HG02943 (cell line): Measurements from ENCODE around the gene MKI67.
"Not testable (repeated sequence)": the region's sequence is repeated elsewhere in the genome, so short reads cannot be mapped to it uniquely, and the experiment has no call there.

Experiments used
- ATAC-seq: cut with Tn5 transposase; IDR thresholded peaks from one replicate; pipeline ENCODE4 v1.9.1; 2021; ENCODE audit warnings: mild to moderate bottlenecking, low read depth, moderate library complexity; ENCODE audit not compliant: unreplicated experiment

Gene MKI67

DNA sequence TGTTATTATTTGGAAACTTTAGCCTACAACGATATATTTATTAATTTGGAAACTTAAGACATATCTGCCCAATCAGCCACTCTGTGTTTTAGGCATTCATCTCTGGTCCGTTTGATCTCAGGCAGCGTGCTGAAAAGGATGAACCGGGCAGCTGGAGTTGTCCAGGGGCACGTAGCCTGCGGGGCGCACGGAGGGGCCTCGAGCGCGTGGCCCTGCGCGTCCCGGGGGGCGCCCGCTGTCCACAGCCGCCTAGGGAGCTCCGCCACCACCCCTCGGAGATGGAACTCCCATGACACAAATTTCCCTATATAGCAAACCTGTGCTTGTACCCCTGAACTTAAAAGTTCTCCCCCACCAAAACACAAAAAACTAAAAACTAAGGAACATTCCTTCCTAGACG, 24.3 kb upstream of the MKI67 start:
- no peak for ATAC-seq

DNA sequence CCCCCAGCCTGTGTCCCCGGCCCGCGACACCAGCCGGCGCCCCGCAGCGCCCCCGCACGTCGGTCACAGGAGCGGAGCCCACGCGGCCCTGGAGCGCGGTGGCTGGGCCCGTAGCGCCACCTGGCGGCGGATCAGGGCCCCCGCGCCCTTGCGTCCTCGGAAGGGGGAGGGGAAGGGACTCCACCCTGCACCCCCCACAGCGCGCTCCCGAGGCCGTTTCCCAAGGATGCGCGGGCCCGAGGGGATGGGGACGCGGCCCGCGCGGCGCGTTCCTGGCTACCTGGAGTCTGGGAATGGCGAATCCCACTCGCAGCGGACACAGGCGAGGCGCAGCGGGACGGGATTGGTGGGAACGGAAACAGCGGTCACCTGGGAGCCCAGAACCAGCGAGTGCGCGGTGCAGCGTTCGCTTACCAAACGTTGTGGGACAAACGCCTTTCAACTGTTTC, 23.8 kb upstream of the MKI67 start:
- ATAC-seq = peak; percentile 91

DNA sequence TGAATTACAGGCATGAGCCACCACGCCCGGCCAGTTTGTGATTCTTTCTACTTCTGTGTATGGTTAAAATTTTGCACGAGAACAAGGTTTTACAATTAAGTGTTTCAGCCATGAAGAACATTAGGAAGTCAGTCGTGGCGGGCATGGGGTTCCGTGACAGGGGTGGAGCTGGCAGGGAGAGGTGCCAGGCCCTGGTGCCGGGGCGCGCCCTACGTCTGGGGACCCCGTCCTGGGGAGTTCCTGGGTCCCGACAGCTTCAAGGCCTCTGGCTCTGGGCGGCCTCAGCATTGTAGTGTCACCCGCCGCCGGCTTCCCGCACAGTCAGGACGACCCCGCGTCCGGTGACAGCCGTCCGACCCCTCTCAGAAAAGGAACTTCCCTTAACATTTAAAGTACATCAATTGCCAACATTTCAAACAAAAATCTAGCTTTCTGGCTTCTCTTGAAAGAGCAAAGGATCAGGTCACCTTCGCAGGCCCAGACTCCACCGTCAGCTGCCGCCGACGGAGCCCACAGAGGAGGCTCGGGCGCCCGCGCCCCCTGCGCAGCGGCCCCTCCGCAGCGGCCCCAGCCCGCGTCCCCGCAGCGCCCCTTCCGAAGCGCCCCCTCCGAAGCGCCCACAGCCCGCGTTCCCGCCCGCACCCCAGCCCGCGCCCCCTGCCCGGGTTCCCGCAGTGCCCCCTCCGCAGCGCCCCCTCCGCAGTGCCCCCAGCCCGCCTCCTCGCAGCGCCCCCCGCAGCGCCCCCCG, 23.2 kb upstream of the MKI67 start:
- no peak for ATAC-seq

DNA sequence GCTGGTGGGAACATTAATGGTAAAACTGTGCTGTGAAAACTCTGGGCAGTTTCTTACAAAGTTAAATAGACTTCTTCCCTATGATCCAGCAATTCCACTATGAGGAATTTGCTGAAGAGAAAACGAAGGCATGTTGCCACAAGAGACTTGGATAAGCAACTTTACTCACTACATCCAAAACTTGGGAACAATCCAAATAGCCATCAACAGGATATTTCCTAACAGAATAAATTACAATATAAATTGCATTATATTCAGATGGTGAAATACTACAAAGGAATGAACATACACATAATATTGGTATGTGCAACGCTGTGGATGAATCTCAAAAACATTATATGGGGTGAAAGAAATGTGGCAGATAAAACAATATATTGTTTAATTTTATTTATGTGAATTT, 21.4 kb upstream of the MKI67 start:
- ATAC-seq = no peak

DNA sequence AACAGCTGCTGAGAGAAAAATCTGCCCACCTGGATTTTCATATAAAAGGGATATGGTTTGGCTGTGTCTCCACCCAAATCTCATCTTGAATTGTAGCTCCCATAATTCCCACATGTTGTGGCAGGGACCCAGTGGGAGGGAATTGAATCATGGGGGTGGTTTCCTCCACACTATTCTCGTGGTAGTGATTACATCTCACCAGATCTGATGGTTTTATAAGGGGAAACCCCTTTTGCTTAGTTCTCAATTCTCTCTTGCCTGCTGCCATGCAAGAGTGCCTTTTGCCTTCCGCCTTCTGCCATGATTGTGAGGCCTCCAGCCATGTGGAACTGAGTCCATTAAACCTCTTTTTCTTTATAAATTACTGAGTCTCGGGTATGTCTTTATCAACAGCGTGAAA, 20.8 kb upstream of the MKI67 start:
- ATAC-seq = no peak

DNA sequence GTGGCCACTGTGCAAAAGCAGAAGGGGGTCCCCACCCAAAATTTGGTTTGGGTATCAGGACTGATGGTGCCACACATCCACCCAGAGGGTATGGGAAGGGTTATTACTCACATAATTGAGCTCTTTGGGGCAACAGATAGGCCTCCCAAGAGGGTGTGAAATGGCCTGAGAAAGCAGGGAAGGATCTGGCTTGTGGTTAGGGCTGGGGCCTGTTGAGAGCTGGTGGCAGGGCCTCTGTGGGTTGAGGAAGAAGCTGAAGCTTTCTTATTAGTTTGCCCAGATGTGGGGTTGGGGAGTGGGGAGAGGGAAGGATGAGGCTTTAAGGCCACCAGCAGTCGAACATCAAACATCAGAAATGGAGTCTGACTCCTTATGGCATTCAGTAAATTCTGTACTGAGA, 18.3 kb upstream of the MKI67 start:
- no peak for ATAC-seq

DNA sequence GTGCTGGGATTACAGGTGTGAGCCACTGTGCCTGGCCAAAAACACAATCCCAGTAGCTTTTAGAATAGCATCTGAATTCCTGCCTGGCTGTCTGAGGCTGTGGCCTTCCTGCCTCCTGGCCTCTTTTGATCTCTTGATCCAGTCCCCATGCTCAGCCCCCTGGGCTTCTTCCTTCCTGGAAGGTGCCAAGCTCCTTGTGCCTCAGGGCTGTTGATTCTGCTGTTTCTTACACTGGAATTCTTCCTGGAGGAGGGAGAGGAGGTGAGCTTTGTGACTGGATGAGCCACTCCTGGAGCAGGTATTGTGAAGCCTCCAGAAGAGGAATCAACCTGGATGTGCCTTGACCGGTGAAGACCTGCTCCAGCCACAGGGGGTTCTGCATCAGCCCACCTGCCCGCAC, 17.3 kb upstream of the MKI67 start:
- no peak for ATAC-seq

DNA sequence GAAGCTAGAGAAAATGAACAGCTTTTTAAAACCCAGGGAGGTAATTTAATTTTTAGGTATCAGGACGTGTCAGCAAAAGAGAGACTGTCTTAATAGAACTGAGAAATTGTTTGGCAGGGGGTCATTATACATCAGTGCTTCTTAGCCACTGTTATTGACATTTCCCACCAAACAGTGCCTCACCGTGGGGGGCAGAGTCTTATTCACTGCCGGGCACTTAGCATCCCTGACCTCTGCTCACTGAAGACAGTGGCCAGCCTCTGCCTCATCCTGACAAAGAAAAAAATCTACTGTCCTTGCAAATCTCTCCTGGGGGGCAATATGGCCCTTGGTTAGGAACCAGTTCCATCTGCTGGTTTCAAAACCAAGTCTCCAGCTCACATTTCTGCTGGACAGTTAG, 14.2 kb upstream of the MKI67 start:
- no peak for ATAC-seq

DNA sequence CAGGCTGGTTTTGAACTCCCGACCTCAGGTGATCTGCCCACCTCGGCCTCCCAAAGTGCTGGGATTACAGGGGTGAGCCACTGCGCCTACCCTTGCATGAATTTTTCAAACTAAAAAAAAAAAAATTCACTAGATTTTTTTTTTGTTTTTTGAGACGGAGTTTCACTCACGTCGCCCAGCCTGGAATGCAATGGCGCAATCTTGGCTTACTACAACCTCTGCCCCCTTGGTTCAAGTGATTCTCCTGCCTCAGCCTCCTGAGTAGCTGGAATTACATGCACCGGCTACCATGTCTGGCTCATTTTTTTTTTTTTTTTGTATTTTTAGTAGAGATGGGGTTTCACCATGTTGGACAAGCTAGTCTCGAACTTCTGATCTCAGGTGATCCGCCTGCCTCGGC, 12.2 kb upstream of the MKI67 start:
- ATAC-seq = not testable (repeated sequence)

DNA sequence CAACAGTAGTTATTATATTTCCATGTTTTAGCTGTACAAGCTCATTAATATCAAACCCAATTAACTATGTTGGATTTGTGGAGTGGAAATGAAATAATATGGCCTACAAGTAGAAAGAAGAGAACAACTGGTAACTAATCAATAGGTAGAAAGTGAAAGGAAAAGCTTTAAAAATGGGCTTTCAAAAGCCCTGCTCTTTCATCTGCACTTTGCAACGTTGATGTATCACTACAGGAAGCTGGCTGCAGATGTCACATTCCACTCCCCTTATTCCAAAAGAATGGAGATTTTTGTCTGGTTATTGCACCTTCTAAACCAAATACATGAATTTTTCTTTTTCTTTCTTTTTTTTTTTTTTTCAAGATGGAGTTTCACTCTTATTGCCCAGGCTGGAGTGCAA, 11.7 kb upstream of the MKI67 start:
- ATAC-seq = no peak

DNA sequence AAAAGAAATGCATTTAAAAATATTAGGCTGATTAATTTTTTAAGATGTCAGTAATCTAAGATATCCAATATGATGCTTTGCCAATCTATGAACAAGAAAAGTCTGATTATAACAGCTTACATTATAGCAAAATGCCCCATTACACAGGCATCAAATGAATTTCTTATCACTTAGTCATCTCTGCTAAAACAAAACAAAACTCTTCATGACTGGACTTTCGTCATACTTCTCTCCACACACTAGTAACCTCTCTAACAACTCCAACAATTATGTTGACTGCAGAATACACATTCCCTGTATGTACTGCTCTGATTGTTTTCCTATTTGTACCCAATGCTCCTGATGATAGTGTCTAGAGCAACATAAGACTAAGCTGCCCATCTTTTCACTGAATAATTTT, 3.8 kb upstream of the MKI67 start:
- no peak for ATAC-seq

DNA sequence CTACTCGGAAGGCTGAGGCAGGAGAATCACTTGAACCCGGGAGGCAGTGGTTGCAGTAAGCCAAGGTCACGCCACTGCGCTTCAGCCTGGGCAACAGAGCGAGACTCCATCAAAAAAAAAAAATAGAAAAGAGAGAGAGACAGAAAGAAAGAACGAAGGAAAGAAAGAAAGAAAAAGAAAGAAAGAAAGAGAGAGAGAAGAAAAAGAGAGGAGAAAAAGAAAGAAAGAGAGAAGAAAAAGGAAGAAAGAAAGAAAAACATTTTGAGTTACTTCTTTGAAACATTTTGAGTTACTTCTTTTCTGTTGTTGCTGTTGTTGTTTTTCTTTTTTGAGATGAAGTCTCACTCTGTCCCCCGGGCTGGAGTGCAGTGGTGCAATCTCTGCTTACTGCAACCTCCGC, 2.4 kb upstream of the MKI67 start:
- ATAC-seq = no peak

DNA sequence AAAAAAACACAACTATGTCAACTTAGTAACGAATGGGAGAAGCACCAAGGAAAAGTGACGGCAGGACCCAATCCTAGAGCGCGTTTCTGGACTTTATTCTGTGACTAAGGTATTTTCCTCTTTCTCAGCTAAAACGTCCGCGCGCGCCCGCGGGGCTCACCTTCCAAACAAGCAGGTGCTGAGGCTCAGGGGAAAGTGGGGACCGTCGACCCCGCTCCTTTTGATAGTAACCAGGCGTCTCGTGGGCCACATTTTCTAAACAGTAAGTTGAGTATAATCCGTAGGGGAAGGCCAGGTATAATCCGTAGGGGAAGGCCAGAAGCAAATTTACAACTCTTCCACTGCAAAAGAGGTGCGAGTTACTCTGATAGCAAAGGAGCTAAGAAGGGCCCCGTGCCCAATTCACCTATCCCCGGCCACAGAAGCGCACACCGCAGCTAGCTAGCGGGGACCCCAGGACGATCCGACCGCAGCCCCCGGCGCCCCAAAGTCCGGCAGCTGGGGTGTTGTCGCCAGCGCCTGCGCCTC, 743 bp downstream of the MKI67 start:
- ATAC-seq = peak; percentile 0

DNA sequence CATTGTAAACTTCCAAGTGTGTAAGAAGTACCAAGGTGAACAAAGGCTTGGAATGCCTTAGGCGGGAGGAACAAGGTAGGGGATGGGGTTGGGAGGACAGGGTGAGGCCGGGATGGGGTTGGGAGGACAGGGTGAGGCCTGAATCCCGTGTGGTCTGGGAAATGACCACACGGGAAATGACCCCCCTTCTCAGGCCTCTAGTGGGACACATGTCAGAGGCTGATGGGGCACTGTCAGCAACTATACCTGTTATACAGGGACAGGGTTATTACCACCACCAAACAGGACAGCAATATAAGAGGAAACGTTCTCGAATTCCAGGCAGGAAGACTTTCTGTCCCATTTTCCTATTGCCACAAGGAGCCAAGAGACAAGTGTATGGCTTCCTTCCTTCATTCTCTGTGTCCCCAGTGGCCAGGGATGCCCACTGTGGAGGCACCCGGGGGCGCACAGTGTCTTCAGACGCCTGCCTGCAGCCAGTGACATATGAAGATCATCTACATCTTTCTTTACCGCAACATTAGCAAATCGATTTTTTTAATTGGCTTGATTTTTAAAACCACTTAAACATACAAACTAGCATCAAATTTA, 1.3 kb downstream of the MKI67 start:
- no peak for ATAC-seq

DNA sequence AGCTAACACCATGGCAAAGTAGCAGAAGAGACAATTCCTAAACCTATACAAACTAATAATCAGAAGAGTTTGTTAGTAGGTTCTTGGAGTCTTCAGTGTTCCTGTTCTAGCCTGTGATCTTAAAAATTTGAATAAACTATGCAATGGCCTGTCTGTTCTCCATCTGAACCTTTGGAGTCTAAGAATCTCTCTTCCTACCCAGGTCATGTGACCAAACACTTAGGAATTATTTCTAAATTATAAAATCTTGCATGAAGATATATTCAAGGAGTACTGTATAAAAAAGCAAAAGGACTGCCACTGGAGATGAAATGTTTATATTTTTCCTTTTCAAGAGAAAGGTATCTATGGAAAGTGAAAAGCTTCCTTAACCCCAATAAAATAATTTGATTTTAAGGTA, 2.4 kb downstream of the MKI67 start:
- no peak for ATAC-seq

DNA sequence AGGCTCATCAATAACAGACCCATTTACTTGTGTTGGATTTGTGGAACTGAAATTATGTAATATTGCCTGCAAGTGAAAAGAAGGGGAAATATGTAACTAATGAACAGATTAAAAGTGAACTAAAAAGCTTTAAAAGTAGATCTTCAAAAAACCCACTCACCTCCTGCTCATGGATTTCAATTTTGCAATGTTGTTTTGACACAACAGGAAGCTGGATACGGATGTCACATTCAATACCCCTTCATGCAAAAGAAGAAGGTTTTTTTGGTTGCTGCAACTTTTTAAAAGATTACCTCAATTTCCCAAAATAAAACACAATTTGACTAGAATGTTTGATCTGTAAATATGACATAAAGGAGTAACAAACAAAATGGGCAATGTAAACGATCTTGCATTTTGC, 3.3 kb downstream of the MKI67 start:
- no peak for ATAC-seq

DNA sequence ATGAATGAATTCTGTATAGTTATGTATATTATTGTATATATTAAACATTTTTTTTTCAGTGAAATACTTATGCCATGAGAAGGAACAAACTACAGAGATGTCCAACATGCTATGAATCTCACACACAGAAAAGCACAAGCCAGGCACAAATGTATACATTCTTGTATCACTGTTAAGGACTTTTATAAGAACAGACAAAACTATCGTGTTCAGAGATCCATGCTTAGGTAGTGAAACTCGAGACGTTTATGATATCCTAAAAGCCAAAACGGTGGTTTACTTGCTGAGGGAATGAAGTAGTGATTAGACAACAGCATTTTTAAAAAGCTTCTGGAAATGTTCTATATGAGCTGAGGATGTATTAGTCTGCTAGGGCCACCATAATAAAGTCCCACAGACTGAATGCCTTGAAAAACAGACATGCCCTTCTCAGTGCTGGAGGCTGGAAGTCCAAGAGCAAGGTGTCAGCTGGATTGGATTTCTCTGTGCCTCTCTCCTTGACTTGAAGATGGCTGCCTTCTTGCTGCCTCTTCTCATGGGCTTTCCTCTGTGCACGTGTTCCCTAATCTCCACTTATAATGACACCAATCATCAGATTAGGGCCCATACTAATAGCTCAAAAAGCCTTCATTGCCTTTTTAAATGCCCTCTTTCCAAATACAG, 4.3 kb downstream of the MKI67 start:
- no peak for ATAC-seq

DNA sequence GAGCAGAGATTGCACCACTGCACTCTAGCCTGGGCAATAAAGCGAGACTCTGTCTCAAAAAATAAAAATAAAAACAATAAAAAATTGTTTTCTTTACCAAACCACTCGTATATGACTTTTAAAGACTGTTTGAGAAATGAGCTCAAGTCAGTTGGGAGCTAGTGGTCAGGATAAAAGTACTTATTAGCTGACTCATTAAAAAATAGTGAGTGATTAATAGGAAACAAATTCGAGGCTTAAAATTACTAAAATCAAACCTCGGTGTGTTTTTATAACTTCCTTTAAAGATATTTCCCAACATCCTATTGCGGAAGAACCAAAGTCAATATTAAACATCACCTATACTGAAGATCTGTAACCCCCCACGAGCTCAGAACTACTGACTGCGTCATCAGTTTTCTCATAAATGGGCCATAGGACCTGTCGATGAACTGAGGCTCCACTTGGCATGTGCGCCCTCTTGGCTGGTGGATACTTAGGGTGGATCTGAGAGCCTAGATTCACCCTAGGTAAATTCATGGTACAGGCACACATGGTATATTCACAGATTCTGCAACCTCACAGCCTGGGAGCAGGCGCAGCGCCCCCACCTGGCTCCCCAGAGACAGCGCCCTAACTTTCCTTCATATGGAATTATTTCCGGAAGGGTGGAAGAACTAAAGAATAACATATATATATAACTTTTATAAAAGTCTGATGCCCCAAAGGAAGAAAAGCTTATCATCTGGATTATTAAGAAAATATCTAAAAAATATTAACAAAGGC, 9.2 kb downstream of the MKI67 start:
- ATAC-seq = no peak

DNA sequence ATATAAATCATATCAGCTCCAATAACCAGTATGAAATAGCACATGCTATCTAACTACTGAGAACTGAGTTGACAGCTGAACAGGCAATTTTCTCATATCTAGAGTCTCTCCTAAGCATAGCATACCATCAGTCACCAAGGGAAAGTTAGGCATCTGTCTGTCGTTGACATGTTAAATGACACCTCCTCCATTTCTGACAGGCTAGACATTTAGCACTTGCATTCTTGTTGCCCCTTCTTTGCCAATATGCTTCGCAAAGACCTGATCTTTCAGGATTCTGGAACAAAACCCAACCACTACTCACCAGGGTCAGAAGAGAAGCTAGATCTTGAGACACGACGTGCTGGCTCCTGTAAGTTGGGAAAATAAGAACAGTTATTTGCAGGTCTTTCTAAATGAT, 10.0 kb downstream of the MKI67 start:
- no peak for ATAC-seq

DNA sequence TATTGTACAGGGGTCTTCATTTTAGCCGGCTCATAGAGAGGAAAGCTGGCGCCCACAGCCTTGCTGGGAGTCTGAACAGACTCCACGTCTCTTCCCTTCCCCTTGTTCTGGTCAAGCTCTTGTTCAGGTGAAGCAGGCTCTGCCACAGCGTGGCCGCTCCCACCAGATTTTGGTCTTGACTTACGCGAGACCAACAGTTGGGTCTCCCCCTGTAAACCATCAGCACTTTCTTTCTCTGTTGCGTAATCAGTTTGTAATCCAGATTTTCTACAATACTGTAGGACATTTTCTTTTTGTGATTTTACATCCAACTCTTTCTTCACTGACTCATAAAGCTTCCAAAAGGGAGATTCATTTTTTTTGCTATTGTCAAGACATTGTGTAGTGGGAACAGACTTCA, 10.9 kb downstream of the MKI67 start:
- no peak for ATAC-seq

DNA sequence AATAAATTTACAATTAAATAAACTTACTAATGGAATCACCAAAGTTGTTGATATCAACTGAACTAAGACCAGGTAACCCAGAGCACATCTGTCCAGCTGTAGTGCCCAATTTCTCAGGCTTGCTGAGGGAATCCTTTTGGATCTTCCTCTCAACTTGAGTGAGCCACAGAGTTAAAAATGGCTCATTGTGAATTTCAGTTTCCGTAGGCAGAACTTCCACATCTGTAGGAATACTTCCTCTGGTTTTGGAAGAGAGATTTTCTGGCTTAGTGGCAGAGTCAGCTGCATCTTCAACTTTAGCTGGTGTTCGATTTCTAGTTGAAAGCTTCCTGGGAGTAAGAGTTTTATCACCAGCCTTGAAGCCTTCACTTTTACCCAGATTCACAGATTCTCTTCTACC, 11.3 kb downstream of the MKI67 start:
- no peak for ATAC-seq
